ENCODE data around the gene ATP5F1E.

The ATP5F1E gene

DNA sequence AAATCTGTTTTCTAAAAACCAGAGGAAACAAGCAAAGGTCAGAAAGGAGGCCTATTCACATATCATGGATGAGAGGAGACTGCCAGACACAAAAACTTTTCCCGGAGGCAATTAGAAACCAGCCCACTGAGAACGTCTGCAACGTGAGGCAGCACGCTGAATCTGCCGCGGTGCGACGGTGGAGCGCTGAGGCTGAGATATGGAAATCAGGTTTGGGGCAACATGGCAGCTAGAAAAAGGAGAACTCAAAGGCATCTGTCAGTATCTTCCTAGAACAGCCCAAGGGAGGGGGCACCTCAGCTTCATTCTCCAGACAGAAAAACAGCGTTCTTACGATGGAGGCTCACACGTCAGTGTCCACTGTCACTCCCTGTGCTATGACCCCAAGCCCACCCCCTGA, 5.3 kb upstream of the ATP5F1E start:
- Mint-ChIP-seq H3K4me3 (no peak overlapping the region), H3K27me3 (no peaks in the 10 kb centered on the region), H3K9me3 (no peaks in the 10 kb centered on the region), H3K27ac (no peak overlapping the region), H3K36me3 (ENCODE audit: low read depth) (peaks cover 70% of the 10 kb centered on the region), H3K4me1 (ENCODE audit: low read depth) (peaks cover 34% of the 10 kb centered on the region)
- intact Hi-C loops (cut with micrococcal nuclease) = loop anchor here (10.0 kb wide), 1 partner anchor 53 kb away; the partner anchor contains the start of gene NELFCD

GRCh38 chr20:59035381-59035780, 3.2 kb upstream of the ATP5F1E start:
- Mint-ChIP-seq H3K36me3 (ENCODE audit: low read depth) (peaks cover 69% of the 10 kb centered on the region), H3K27ac (no peak overlapping the region), H3K4me3 (no peak overlapping the region), H3K27me3 (no peaks in the 10 kb centered on the region), H3K4me1 (ENCODE audit: low read depth) (peaks cover 19% of the 10 kb centered on the region), H3K9me3 (no peaks in the 10 kb centered on the region)
- intact Hi-C loops (cut with micrococcal nuclease) = loop anchor here (10.0 kb wide), 1 partner anchor 51 kb away; the partner anchor contains the start of gene NELFCD

DNA sequence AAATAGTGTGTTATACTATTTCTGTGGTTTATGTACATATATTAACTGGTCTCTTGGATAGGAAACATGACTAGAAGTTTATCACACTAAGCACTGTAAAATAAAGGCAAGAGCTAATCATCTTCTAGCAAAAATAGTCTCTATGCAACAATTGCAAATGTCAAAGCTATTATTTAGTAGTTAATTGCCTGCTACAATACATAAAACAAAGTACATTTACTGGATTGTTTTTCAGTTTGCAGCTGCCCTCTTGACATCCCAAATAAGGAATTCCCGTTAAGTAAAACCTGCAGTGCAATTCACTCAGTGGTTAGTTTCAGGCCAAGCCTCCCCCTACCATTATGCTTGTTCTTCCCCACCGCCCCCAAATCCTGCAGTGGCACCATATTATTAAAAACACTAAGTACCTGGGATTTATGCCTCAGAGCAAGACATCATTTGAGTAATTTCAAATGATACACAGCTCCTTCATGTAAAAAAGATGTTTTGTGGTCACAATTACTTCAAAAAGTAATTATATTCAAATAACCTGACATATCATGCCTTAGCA, 1.6 kb upstream of the ATP5F1E start:
- H3K36me3 Mint-ChIP-seq (ENCODE audit: low read depth) = peaks cover 79% of the 10 kb centered on the region
- H3K27ac Mint-ChIP-seq = no peak overlapping the region

GRCh38 chr20:59033093-59033492, 958 bp upstream of the ATP5F1E start:
- peak overlapping the region; percentile 93 for H3K4me3 Mint-ChIP-seq
- peaks cover 30% of the 10 kb centered on the region for H3K4me1 Mint-ChIP-seq (ENCODE audit: low read depth)

More for the DNA sequence above, 1.6 kb upstream of the ATP5F1E start:
- no peaks in the 10 kb centered on the region for H3K27me3 Mint-ChIP-seq
- H3K4me1 Mint-ChIP-seq (ENCODE audit: low read depth) = peaks cover 27% of the 10 kb centered on the region
- no peaks in the 10 kb centered on the region for H3K9me3 Mint-ChIP-seq
- no peak overlapping the region for H3K4me3 Mint-ChIP-seq
- intact Hi-C loops (cut with micrococcal nuclease) = loop anchor here (5.0 to 10.0 kb wide), 3 partner anchors 49 to 381 kb away; partner anchors contain the start of genes NELFCD and STX16

GRCh38 chr20:59032713-59033059, 551 bp upstream of the ATP5F1E start:
- Mint-ChIP-seq H3K36me3 (ENCODE audit: low read depth) (peaks cover 81% of the 10 kb centered on the region), H3K27ac (peak overlapping the region; percentile 98), H3K4me3 (peak overlapping the region; percentile 93), H3K4me1 (ENCODE audit: low read depth) (peaks cover 32% of the 10 kb centered on the region), H3K27me3 (no peaks in the 10 kb centered on the region), H3K9me3 (no peaks in the 10 kb centered on the region)
- intact Hi-C loops (cut with micrococcal nuclease) = loop anchor here (1.0 to 10.0 kb wide), 4 partner anchors 27 to 380 kb away; partner anchors contain the start of genes NELFCD and STX16

More at GRCh38 chr20:59033093-59033492, 958 bp upstream of the ATP5F1E start:
- intact Hi-C loops (cut with micrococcal nuclease) = loop anchor here (5.0 to 10.0 kb wide), 3 partner anchors 48 to 381 kb away; partner anchors contain the start of genes NELFCD and STX16
- H3K27ac Mint-ChIP-seq = peak overlapping the region; percentile 98
- H3K9me3 Mint-ChIP-seq = no peaks in the 10 kb centered on the region
- no peaks in the 10 kb centered on the region for H3K27me3 Mint-ChIP-seq
- H3K36me3 Mint-ChIP-seq (ENCODE audit: low read depth) = peaks cover 82% of the 10 kb centered on the region

- peaks cover 81% of the 10 kb centered on the region for H3K36me3 Mint-ChIP-seq (ENCODE audit: low read depth)
- H3K27ac Mint-ChIP-seq = peak overlapping the region; percentile 98
- H3K9me3 Mint-ChIP-seq = no peaks in the 10 kb centered on the region
- H3K27me3 Mint-ChIP-seq = no peaks in the 10 kb centered on the region
- H3K4me1 Mint-ChIP-seq (ENCODE audit: low read depth) = peaks cover 43% of the 10 kb centered on the region
- intact Hi-C loops (cut with micrococcal nuclease) = loop anchor here (1.0 to 10.0 kb wide), 4 partner anchors 26 to 379 kb away; partner anchors contain the start of genes NELFCD and STX16
- H3K4me3 Mint-ChIP-seq = peak overlapping the region; percentile 93
These were observed 542 bp downstream of the ATP5F1E start for GRCh38 chr20:59031564-59032022.

GRCh38 chr20:59030911-59031563, 1.1 kb downstream of the ATP5F1E start:
- Mint-ChIP-seq H3K27me3 (no peaks in the 10 kb centered on the region), H3K4me3 (peak overlapping the region; percentile 93), H3K36me3 (ENCODE audit: low read depth) (peaks cover 81% of the 10 kb centered on the region), H3K4me1 (ENCODE audit: low read depth) (peaks cover 44% of the 10 kb centered on the region), H3K27ac (peak overlapping the region; percentile 98), H3K9me3 (no peaks in the 10 kb centered on the region)
- intact Hi-C loops (cut with micrococcal nuclease) = loop anchor here (5.0 to 10.0 kb wide), 3 partner anchors 46 to 379 kb away; partner anchors contain the start of genes NELFCD and STX16

GRCh38 chr20:59028812-59029211, 3.3 kb downstream of the ATP5F1E start:
- intact Hi-C loops (cut with micrococcal nuclease) = no loop called here
- H3K4me3 Mint-ChIP-seq = peak overlapping the region; percentile 40
- H3K36me3 Mint-ChIP-seq (ENCODE audit: low read depth) = peaks cover 81% of the 10 kb centered on the region
- H3K27ac Mint-ChIP-seq = no peak overlapping the region
- H3K4me1 Mint-ChIP-seq (ENCODE audit: low read depth) = peaks cover 44% of the 10 kb centered on the region
- no peaks in the 10 kb centered on the region for H3K27me3 Mint-ChIP-seq
- no peaks in the 10 kb centered on the region for H3K9me3 Mint-ChIP-seq

DNA sequence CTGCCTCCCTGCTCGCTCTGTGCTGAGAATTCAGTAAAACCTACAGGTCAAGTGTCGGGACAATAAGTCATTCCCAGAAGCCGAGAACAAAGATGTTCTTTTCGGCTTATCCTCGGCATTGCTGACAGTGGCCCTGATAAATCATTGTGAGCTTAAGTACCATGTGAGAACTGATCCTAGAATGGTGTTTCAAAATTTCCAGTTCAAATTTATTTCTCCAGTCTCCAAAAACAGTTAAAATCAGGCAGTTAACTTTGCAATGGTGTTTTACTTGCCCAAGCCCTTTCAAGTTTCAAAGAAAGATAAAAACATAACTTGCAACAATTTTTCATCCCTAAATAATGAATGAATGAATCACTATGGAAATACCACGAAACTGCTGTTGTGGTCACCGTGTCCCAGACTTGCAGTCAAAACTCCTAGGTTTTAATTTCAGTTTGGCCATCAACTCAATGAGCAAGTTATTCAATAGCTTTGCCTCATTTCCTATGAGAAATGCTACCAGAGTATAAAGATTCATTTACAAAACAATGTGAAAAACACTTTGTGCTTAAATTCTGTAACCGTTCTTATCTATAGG, 4.3 kb downstream of the ATP5F1E start:
- no peak overlapping the region for H3K27ac Mint-ChIP-seq
- no peak overlapping the region for H3K4me3 Mint-ChIP-seq
- no peaks in the 10 kb centered on the region for H3K27me3 Mint-ChIP-seq
- H3K9me3 Mint-ChIP-seq = no peaks in the 10 kb centered on the region
- H3K4me1 Mint-ChIP-seq (ENCODE audit: low read depth) = peaks cover 43% of the 10 kb centered on the region
- intact Hi-C loops (cut with micrococcal nuclease) = no loop called here
- peaks cover 90% of the 10 kb centered on the region for H3K36me3 Mint-ChIP-seq (ENCODE audit: low read depth)

DNA sequence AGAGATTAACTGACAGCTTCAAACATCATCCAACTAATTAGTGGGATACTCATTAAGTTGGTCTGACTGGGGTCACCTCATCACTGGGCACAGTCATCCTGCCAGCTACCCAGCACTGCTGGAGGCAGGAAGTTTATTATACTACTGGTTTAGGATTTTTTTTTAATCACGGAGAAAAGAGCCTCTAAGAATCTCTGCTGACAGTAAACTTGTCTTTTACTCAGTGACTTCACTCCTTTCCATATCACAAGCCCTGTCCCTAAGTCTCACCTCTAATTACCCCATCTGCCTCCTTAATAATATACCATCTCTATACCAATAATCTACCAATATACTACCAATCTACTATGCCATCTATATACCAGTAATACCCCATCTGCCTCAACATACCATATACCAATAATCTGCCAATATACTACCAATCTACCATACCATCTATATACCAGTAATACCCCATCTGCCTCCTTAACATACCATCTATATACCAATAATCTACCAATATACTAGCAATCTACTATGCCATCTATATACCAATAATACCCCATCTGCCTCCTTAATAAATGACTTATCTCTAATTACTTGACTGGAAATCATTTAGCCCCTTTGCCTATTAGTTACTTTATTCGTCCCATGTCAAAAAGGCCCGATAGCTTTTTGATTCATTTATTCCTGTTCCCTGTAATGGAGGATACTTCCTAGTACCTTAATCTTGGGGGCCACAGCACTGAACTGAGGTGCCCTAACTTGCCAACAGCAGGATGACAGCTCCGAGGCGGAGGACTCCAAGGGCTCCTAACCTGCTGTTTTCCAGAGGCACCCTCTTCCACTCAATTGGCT, 5.0 kb downstream of the ATP5F1E start:
- H3K36me3 Mint-ChIP-seq (ENCODE audit: low read depth) = peaks cover 95% of the 10 kb centered on the region
- no peak overlapping the region for H3K4me3 Mint-ChIP-seq
- peaks cover 39% of the 10 kb centered on the region for H3K4me1 Mint-ChIP-seq (ENCODE audit: low read depth)
- no peaks in the 10 kb centered on the region for H3K9me3 Mint-ChIP-seq
- H3K27me3 Mint-ChIP-seq = no peaks in the 10 kb centered on the region
- intact Hi-C loops (cut with micrococcal nuclease) = no loop called here
- H3K27ac Mint-ChIP-seq = peak overlapping the region; percentile 14

- intact Hi-C loops (cut with micrococcal nuclease) = no loop called here
- peaks cover 39% of the 10 kb centered on the region for H3K4me1 Mint-ChIP-seq (ENCODE audit: low read depth)
These were observed 6.6 kb downstream of the ATP5F1E start for GRCh38 chr20:59025511-59025910.

DNA sequence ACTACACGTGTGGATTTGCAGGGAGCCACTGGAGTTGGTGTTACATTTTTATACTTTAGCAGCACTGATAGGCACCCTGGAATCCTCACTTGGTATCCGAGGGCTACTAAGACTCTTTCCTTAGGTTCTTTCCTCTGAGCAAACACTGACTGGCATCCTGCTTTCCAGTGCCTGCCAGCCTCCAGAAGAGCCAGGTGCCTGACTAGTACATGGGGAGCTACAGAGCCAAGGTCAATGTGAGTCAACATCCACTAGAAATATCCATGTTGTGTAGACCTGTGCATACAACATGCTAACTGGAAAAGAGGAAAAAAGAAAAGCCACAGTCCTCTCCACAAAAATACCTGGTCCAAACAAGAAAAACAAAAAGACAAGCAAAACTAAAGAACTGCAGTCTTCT, 7.0 kb downstream of the ATP5F1E start:
- H3K27ac Mint-ChIP-seq = no peak overlapping the region
- no peaks in the 10 kb centered on the region for H3K27me3 Mint-ChIP-seq
- peaks cover 94% of the 10 kb centered on the region for H3K36me3 Mint-ChIP-seq (ENCODE audit: low read depth)
- H3K4me1 Mint-ChIP-seq (ENCODE audit: low read depth) = peaks cover 35% of the 10 kb centered on the region
- intact Hi-C loops (cut with micrococcal nuclease) = no loop called here
- no peaks in the 10 kb centered on the region for H3K9me3 Mint-ChIP-seq
- no peak overlapping the region for H3K4me3 Mint-ChIP-seq

More at GRCh38 chr20:59025511-59025910, 6.6 kb downstream of the ATP5F1E start:
- Mint-ChIP-seq H3K4me3 (no peak overlapping the region), H3K27ac (no peak overlapping the region), H3K36me3 (ENCODE audit: low read depth) (peaks cover 96% of the 10 kb centered on the region), H3K9me3 (no peaks in the 10 kb centered on the region), H3K27me3 (no peaks in the 10 kb centered on the region)

DNA sequence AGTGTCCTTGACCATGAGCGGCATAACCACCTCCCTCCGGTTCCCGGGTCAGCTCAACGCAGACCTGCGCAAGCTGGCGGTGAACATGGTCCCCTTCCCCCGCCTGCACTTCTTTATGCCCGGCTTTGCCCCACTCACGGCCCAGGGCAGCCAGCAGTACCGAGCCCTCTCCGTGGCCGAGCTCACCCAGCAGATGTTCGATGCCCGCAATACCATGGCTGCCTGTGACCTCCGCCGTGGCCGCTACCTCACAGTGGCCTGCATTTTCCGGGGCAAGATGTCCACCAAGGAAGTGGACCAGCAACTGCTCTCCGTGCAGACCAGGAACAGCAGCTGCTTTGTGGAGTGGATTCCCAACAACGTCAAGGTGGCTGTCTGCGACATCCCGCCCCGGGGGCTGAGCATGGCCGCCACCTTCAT, 8.0 kb downstream of the ATP5F1E start:
- intact Hi-C loops (cut with micrococcal nuclease) = no loop called here
- peaks cover 32% of the 10 kb centered on the region for H3K4me1 Mint-ChIP-seq (ENCODE audit: low read depth)
- H3K27me3 Mint-ChIP-seq = no peaks in the 10 kb centered on the region
- H3K4me3 Mint-ChIP-seq = no peak overlapping the region
- H3K27ac Mint-ChIP-seq = no peak overlapping the region
- peaks cover 87% of the 10 kb centered on the region for H3K36me3 Mint-ChIP-seq (ENCODE audit: low read depth)
- H3K9me3 Mint-ChIP-seq = no peaks in the 10 kb centered on the region
